Cardiac muscle cell (in vitro differentiated cells and primary cell): ENCODE data around the gene HOXD9. TPM values are rescaled to one million over a fixed set of nuclear protein-coding genes. Genes with fewer than 3 reads are reported as not detected.

Source experiments
- DNase-seq, 2 donors: peaks; one replicate each; pipeline versions ENCODE4 v3.0.0 to v3.0.0-alpha.2; 2010 to 2017; ENCODE audit warnings: low read depth in 1 of 2, low spot score in 1 of 2
- H3K27ac ChIP-seq: fragments of 200-600 bp; sonication (generic); 2 replicates; pipeline ENCODE4 v1.5.1; 2016
- H3K27me3 ChIP-seq: fragments of 200-600 bp; sonication (generic); 2 replicates; pipeline ENCODE4 v1.6.0; 2016; ENCODE audit warnings: control low read depth
- H3K36me3 ChIP-seq: fragments of 200-600 bp; sonication (generic); 2 replicates; pipeline ENCODE4 v1.5.1; 2016; ENCODE audit warnings: control low read depth
- H3K4me1 ChIP-seq: fragments of 200-600 bp; sonication (generic); 2 replicates; pipeline ENCODE4 v1.8.1; 2017; ENCODE audit warnings: low read depth, mild to moderate bottlenecking, mixed run types
- H3K4me3 ChIP-seq: fragments of 200-600 bp; sonication (generic); 2 replicates; pipeline ENCODE4 v1.5.1; 2016; ENCODE audit warnings: mild to moderate bottlenecking
- H3K9me3 ChIP-seq: fragments of 200-600 bp; sonication (generic); 2 replicates; pipeline ENCODE4 v1.5.1; 2017; ENCODE audit warnings: low read depth, mild to moderate bottlenecking, control low read depth
- polyA plus RNA-seq: library from polyadenylated mRNA; unstranded; fragments of >200 nt; fragmentation: Nextera tagmentation; extraction: Ambion mirVana; gene quantifications from 2 replicates; pipeline ENCODE4 v1.2.1, GENCODE V29; 2016
- total RNA-seq: library from RNA; depleted of rRNA; stranded (reverse); fragments of >200 nt; gene quantifications from 2 replicates; pipeline ENCODE4 v1.2.3, GENCODE V29; 2016
- TF ChIP-seq, protein P1 (sequence below): IDR thresholded peaks from 2 replicates; pipeline ENCODE4 v1.5.1; 2012; ENCODE audit warnings: low read depth, mild to moderate bottlenecking, low read length

The HOXD9 gene
- total and polyA plus RNA-seq, 2 experiments from 2014 or later = not detected

DNA sequence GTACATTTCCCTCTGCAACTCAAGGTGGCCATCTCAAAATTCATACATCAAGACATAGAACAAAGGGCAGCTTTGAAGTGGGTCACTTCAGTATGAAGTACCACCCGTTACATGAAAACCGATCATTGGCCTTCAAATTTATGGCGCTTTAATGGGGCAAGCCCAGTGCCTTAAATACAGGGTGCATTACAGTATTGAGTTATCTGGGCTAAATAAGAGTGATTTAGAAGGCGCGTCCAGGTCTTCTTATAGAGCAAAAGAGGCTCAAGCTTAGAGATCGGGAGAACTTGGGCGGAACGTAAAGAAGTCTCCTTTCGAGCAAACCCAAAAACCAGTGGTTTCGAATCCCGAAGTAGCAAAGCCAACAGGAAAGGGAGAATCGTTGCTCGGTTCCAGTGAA lies 41.7 kb downstream of the HOXD9 start:
- Histone ChIP-seq H3K9me3 (no peaks in the 10 kb centered on the region), H3K4me3 (no peak overlapping the region), H3K36me3 (no peaks in the 10 kb centered on the region), H3K27ac (no peak overlapping the region), H3K27me3 (peaks cover 100% of the 10 kb centered on the region), H3K4me1 (no peaks in the 10 kb centered on the region)
- no peak for DNase-seq
- TF ChIP-seq, protein P1, sequence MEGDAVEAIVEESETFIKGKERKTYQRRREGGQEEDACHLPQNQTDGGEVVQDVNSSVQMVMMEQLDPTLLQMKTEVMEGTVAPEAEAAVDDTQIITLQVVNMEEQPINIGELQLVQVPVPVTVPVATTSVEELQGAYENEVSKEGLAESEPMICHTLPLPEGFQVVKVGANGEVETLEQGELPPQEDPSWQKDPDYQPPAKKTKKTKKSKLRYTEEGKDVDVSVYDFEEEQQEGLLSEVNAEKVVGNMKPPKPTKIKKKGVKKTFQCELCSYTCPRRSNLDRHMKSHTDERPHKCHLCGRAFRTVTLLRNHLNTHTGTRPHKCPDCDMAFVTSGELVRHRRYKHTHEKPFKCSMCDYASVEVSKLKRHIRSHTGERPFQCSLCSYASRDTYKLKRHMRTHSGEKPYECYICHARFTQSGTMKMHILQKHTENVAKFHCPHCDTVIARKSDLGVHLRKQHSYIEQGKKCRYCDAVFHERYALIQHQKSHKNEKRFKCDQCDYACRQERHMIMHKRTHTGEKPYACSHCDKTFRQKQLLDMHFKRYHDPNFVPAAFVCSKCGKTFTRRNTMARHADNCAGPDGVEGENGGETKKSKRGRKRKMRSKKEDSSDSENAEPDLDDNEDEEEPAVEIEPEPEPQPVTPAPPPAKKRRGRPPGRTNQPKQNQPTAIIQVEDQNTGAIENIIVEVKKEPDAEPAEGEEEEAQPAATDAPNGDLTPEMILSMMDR = no peak

DNA sequence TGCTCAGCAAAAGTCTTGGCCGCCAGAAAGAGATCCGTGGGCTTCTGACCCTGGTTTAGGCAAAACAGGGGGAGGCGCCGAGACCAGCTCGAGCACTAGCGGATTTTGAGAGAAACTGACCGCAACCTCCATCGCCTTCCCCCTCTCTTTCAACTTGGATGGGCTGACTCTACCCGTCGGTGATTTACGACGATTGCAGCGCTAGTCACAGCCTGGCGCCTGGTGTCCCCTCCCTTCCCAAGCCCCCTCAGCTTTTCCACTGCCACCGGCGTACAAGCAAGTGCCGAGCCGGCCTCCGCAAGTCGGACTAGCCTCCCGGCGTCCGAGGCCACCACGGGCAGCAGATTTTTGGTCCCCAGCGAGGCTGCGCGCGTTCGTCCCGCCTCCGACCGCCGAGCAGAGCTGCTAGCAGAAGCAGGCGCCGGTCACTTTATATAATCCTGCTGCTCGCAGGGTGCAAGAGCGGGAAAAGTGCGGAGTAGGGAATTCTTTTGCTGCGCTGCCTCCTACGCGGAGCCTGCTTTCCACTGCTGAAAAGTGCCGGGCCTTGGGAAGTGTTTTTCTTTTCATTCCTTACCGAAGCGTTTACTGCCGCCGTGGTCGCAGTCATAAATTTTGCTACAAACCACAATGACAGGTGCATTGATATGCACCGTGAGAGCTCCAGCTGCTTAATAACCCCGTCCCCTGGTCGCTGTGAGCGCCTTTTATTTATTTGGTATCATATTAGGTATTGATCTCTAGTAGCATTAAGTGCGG lies 42.3 kb downstream of the HOXD9 start:
- no peak overlapping the region for H3K27ac ChIP-seq
- no peaks in the 10 kb centered on the region for H3K9me3 ChIP-seq
- H3K4me3 ChIP-seq = no peak overlapping the region
- no peak for DNase-seq
- peaks cover 100% of the 10 kb centered on the region for H3K27me3 ChIP-seq
- H3K4me1 ChIP-seq = no peaks in the 10 kb centered on the region
- no peaks in the 10 kb centered on the region for H3K36me3 ChIP-seq
- TF ChIP-seq, protein P1 = no peak

DNA sequence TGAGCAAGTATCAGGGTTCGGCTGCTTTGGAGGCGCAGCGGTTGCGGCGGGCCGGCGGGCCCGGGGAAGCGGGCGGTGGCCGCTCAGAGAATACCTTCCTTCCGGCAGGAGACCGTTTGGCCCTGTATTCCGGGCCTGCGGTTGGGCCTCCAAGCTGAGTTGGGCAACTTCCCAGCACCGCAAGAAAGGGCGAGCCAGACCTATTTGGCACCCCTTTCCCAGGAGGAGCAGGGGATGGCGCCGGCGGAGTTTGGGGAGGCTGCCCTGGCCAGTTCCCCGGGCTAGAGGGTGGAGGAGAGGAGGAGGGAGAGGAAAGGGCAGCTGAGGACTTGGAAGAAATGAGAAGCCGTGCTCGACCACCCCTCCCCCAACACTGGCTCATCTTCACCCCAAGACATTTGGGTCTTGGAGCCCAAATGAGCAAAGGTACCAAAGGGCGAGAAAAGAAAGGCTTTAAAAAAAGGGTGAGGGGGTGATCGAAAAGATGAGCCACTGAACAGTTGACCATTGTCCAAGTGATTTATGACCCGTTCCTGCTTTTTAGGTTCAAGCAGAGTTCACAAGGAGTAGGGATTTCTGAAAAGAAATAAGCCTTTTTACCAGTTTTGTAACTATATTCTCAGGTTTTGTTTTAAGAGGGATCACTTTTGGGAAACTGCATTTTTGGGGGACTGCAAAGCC lies 43.0 kb downstream of the HOXD9 start:
- Histone ChIP-seq H3K9me3 (no peaks in the 10 kb centered on the region), H3K4me3 (no peak overlapping the region), H3K27me3 (peaks cover 100% of the 10 kb centered on the region), H3K4me1 (no peaks in the 10 kb centered on the region), H3K36me3 (no peaks in the 10 kb centered on the region), H3K27ac (no peak overlapping the region)
- TF ChIP-seq, protein P1 = no peak
- DNase-seq = no peak

GRCh38 chr2:176166272-176166671 lies 43.8 kb downstream of the HOXD9 start:
- peaks cover 100% of the 10 kb centered on the region for H3K27me3 ChIP-seq
- H3K9me3 ChIP-seq = no peaks in the 10 kb centered on the region
- TF ChIP-seq, protein P1 = no peak
- no peak overlapping the region for H3K4me3 ChIP-seq
- DNase-seq = no peak
- no peaks in the 10 kb centered on the region for H3K4me1 ChIP-seq
- no peak overlapping the region for H3K27ac ChIP-seq
- no peaks in the 10 kb centered on the region for H3K36me3 ChIP-seq

GRCh38 chr2:176167398-176167797 lies 44.9 kb downstream of the HOXD9 start:
- no peak overlapping the region for H3K4me3 ChIP-seq
- DNase-seq = no peak
- H3K27ac ChIP-seq = no peak overlapping the region
- peaks cover 100% of the 10 kb centered on the region for H3K27me3 ChIP-seq
- H3K4me1 ChIP-seq = no peaks in the 10 kb centered on the region
- H3K9me3 ChIP-seq = no peaks in the 10 kb centered on the region
- no peaks in the 10 kb centered on the region for H3K36me3 ChIP-seq
- TF ChIP-seq, protein P1 = no peak
